ENCODE measurements around the gene ICOS. TPM values are rescaled to one million over a fixed set of nuclear protein-coding genes. Genes with fewer than 3 reads are reported as not detected.

ICOS gene
- polyA plus RNA-seq, 1 of the 3 experiments (the other 2 are of a cell fraction), result not detected

DNA sequence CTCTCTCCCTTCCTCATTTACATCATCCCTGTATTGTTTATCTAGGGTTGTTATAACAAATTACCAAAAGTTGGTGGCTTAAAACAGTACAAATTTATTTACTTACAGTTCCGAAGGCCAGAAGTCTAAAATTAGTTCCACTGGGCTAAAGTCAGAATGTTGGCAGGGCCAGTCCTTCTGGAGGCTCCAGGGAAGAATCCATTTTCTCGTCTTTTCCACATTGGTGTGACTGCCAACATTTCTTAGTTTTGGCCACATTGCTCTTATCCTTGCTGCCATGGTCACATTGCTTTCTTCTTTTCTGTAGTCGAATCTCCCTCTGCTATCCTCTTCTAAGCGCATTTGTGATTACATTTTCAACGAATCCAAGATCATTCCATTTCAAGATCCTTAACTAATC, 34.7 kb downstream of the ICOS start (continued):
- TF ChIP-seq, protein P1, sequence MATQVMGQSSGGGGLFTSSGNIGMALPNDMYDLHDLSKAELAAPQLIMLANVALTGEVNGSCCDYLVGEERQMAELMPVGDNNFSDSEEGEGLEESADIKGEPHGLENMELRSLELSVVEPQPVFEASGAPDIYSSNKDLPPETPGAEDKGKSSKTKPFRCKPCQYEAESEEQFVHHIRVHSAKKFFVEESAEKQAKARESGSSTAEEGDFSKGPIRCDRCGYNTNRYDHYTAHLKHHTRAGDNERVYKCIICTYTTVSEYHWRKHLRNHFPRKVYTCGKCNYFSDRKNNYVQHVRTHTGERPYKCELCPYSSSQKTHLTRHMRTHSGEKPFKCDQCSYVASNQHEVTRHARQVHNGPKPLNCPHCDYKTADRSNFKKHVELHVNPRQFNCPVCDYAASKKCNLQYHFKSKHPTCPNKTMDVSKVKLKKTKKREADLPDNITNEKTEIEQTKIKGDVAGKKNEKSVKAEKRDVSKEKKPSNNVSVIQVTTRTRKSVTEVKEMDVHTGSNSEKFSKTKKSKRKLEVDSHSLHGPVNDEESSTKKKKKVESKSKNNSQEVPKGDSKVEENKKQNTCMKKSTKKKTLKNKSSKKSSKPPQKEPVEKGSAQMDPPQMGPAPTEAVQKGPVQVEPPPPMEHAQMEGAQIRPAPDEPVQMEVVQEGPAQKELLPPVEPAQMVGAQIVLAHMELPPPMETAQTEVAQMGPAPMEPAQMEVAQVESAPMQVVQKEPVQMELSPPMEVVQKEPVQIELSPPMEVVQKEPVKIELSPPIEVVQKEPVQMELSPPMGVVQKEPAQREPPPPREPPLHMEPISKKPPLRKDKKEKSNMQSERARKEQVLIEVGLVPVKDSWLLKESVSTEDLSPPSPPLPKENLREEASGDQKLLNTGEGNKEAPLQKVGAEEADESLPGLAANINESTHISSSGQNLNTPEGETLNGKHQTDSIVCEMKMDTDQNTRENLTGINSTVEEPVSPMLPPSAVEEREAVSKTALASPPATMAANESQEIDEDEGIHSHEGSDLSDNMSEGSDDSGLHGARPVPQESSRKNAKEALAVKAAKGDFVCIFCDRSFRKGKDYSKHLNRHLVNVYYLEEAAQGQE (IDR thresholded peaks at IDR 0.05; ENCODE audit: low read depth, low read length), result no peak
- TF ChIP-seq FOSL2 (IDR thresholded peaks at IDR 0.05; ENCODE audit: borderline replicate concordance, low read depth), result no peak
- no peak for TF ChIP-seq RFX5 (IDR thresholded peaks at IDR 0.05; ENCODE audit: low read length)
- TF ChIP-seq SMC3 (IDR thresholded peaks at IDR 0.05; ENCODE audit: low read depth, low read length), result no peak
- no peak for TF ChIP-seq EP300 (IDR thresholded peaks at IDR 0.05; ENCODE audit: borderline replicate concordance in 1 of 2, low read depth in 1 of 2, low read length in 1 of 2)
- TF ChIP-seq NFIC (IDR thresholded peaks at IDR 0.05; ENCODE audit: borderline replicate concordance), result no peak
- no peak for TF ChIP-seq YY1 (IDR thresholded peaks at IDR 0.05; ENCODE audit: low read depth)
- no peak for TF ChIP-seq RXRA (IDR thresholded peaks at IDR 0.05; ENCODE audit: borderline replicate concordance, low read depth)
- TF ChIP-seq MEF2A (IDR thresholded peaks at IDR 0.05; ENCODE audit: borderline replicate concordance, low read depth), result no peak
- TF ChIP-seq, protein P2, sequence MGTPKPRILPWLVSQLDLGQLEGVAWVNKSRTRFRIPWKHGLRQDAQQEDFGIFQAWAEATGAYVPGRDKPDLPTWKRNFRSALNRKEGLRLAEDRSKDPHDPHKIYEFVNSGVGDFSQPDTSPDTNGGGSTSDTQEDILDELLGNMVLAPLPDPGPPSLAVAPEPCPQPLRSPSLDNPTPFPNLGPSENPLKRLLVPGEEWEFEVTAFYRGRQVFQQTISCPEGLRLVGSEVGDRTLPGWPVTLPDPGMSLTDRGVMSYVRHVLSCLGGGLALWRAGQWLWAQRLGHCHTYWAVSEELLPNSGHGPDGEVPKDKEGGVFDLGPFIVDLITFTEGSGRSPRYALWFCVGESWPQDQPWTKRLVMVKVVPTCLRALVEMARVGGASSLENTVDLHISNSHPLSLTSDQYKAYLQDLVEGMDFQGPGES (IDR thresholded peaks at IDR 0.05; ENCODE audit: low read depth, low read length), result no peak
- no peak for TF ChIP-seq TCF12 (IDR thresholded peaks at IDR 0.05)

DNA sequence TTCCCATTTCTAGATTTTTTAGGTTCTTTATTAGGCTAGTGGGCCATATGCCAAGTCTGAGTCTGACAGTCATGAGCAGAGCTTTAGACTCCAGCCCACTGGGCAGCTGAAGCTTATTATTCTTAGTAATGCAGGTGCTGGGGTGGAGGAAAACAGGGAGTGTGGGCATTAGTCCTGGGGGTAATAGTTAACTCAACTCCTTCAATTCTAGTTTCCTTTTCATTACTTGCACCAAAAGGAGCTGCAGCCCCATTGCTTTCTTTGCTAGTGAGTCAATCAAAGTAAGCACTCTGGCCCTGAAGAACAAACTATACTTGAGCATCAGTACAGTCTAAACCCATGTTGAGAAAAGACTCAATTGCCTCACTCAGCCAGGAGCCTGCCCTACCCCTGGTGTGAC, 35.5 kb downstream of the ICOS start:
- no peaks in the 10 kb centered on the region for H3K9me3 ChIP-seq
- H3K9ac ChIP-seq, result no peak overlapping the region
- DNase-seq, result no peak
- H3K4me1 ChIP-seq (ENCODE audit: control insufficient read depth in 1 of 2, insufficient read depth in 2 of 2, low read depth in 1 of 2, low read length in 1 of 2), result no peaks in the 10 kb centered on the region
- H3K27me3 ChIP-seq (ENCODE audit: insufficient read depth), result no peaks in the 10 kb centered on the region
- TF ChIP-seq MEF2A (IDR thresholded peaks at IDR 0.05; ENCODE audit: borderline replicate concordance, low read depth) (no peak), FOSL2 (IDR thresholded peaks at IDR 0.05; ENCODE audit: borderline replicate concordance, low read depth) (no peak), EZH2phosphoT487 (IDR thresholded peaks at IDR 0.05; ENCODE audit: borderline replicate concordance, low read depth) (no peak), EP300 (IDR thresholded peaks at IDR 0.05; ENCODE audit: borderline replicate concordance in 1 of 2, low read depth in 1 of 2, low read length in 1 of 2) (no peak), NRF1 (IDR thresholded peaks at IDR 0.05; ENCODE audit: low read depth, low read length) (no peak), JUND (IDR thresholded peaks at IDR 0.05) (no peak), TEAD4 (IDR thresholded peaks at IDR 0.05; ENCODE audit: borderline replicate concordance, insufficient read depth) (no peak), MXI1 (IDR thresholded peaks at IDR 0.05; ENCODE audit: low read depth, low read length) (no peak), GABPA (IDR thresholded peaks at IDR 0.05; ENCODE audit: low read depth) (no peak), SIN3A (IDR thresholded peaks at IDR 0.05; ENCODE audit: borderline replicate concordance, low read depth, low read length) (no peak), FOXM1 (IDR thresholded peaks at IDR 0.05; ENCODE audit: low read depth) (no peak), YY1 (IDR thresholded peaks at IDR 0.05; ENCODE audit: low read depth) (no peak), TAF1 (IDR thresholded peaks at IDR 0.05; ENCODE audit: borderline replicate concordance, low read depth, low read length) (no peak)
- TF ChIP-seq, protein P3, sequence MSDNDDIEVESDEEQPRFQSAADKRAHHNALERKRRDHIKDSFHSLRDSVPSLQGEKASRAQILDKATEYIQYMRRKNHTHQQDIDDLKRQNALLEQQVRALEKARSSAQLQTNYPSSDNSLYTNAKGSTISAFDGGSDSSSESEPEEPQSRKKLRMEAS (IDR thresholded peaks at IDR 0.05; ENCODE audit: low read depth), result no peak
- TF ChIP-seq, protein P2 (IDR thresholded peaks at IDR 0.05; ENCODE audit: low read depth, low read length), result no peak
- TF ChIP-seq, protein P4, sequence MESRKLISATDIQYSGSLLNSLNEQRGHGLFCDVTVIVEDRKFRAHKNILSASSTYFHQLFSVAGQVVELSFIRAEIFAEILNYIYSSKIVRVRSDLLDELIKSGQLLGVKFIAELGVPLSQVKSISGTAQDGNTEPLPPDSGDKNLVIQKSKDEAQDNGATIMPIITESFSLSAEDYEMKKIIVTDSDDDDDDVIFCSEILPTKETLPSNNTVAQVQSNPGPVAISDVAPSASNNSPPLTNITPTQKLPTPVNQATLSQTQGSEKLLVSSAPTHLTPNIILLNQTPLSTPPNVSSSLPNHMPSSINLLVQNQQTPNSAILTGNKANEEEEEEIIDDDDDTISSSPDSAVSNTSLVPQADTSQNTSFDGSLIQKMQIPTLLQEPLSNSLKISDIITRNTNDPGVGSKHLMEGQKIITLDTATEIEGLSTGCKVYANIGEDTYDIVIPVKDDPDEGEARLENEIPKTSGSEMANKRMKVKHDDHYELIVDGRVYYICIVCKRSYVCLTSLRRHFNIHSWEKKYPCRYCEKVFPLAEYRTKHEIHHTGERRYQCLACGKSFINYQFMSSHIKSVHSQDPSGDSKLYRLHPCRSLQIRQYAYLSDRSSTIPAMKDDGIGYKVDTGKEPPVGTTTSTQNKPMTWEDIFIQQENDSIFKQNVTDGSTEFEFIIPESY (IDR thresholded peaks at IDR 0.05; ENCODE audit: borderline replicate concordance, low read depth), result no peak
- H3K4me3 ChIP-seq (ENCODE audit: low read depth in 2 of 2, low read length in 1 of 2), result no peak overlapping the region
- no peak overlapping the region for H3K4me2 ChIP-seq
- ChIA-PET POLR2A (no interaction called here), CTCF (interaction anchor here (0.7 kb wide), 1 partner anchor 109 kb away, joined by 3 read pairs; no protein-coding TSS in a partner anchor)
- no peaks in the 10 kb centered on the region for H3F3A ChIP-seq (replicated peaks; ENCODE audit: insufficient read depth)
- H4K20me1 ChIP-seq (ENCODE audit: insufficient read depth), result no peaks in the 10 kb centered on the region
- H3K9me2 ChIP-seq, result no peaks in the 10 kb centered on the region
- no peaks in the 10 kb centered on the region for H3K36me3 ChIP-seq (replicated peaks in 1 of 2; ENCODE audit: control insufficient read depth in 1 of 2, insufficient read depth in 2 of 2, low read length in 1 of 2)
- H2AFZ ChIP-seq (ENCODE audit: low read depth), result no peak overlapping the region
- H3K79me2 ChIP-seq (ENCODE audit: insufficient read depth), result no peaks in the 10 kb centered on the region
- no peak overlapping the region for H3K27ac ChIP-seq (ENCODE audit: low read depth in 2 of 2, low read length in 1 of 2)
